VCaP (cell line): ENCODE measurements around the gene GDA.

Experiments
- H3K27ac ChIP-seq: fragments of 450-650 bp; 2 replicates; pipeline ENCODE4 v1.5.1; 2017
- TF ChIP-seq, protein P1 (sequence below): fragments of 450-650 bp; conservative IDR thresholded peaks from 2 replicates; pipeline ENCODE4 v1.5.1; 2017; ENCODE audit warnings: mild to moderate bottlenecking, moderate library complexity

GDA gene

GRCh38 chr9:72188232-72188631 lies 39.0 kb downstream of the GDA start:
- TF ChIP-seq, protein P1, sequence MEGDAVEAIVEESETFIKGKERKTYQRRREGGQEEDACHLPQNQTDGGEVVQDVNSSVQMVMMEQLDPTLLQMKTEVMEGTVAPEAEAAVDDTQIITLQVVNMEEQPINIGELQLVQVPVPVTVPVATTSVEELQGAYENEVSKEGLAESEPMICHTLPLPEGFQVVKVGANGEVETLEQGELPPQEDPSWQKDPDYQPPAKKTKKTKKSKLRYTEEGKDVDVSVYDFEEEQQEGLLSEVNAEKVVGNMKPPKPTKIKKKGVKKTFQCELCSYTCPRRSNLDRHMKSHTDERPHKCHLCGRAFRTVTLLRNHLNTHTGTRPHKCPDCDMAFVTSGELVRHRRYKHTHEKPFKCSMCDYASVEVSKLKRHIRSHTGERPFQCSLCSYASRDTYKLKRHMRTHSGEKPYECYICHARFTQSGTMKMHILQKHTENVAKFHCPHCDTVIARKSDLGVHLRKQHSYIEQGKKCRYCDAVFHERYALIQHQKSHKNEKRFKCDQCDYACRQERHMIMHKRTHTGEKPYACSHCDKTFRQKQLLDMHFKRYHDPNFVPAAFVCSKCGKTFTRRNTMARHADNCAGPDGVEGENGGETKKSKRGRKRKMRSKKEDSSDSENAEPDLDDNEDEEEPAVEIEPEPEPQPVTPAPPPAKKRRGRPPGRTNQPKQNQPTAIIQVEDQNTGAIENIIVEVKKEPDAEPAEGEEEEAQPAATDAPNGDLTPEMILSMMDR = no peak
- no peak overlapping the region for H3K27ac ChIP-seq

GRCh38 chr9:72193478-72193881 lies 44.2 kb downstream of the GDA start:
- TF ChIP-seq, protein P1 = no peak
- H3K27ac ChIP-seq = no peak overlapping the region

DNA sequence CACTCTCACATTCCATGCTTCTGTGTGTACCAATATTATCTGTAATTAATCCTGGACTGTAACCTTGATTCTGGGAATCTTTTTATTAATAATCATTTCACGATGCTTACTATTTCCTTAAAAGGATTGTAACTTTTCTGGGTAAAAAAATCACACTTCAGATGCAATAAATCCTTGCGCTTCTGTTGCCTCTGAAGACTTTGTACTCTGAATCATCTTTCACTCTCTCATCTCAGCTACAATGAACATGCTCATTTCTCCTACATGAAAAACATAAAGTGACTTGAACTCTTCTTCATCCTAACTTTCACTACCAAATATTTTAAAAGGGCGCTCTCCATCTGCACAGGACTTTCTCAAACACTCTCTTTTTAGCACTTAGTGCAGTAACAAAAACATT lies 50.0 kb downstream of the GDA start:
- TF ChIP-seq, protein P1 = no peak
- no peak overlapping the region for H3K27ac ChIP-seq

GRCh38 chr9:72200452-72200851 lies 51.2 kb downstream of the GDA start:
- 0 out of 2 replicates have a peak overlapping the region, but pooled peaks have one; percentile 20 for H3K27ac ChIP-seq
- TF ChIP-seq, protein P1 = no peak

GRCh38 chr9:72202009-72202408 lies 52.8 kb downstream of the GDA start:
- TF ChIP-seq, protein P1 = no peak
- H3K27ac ChIP-seq = no peak overlapping the region

DNA sequence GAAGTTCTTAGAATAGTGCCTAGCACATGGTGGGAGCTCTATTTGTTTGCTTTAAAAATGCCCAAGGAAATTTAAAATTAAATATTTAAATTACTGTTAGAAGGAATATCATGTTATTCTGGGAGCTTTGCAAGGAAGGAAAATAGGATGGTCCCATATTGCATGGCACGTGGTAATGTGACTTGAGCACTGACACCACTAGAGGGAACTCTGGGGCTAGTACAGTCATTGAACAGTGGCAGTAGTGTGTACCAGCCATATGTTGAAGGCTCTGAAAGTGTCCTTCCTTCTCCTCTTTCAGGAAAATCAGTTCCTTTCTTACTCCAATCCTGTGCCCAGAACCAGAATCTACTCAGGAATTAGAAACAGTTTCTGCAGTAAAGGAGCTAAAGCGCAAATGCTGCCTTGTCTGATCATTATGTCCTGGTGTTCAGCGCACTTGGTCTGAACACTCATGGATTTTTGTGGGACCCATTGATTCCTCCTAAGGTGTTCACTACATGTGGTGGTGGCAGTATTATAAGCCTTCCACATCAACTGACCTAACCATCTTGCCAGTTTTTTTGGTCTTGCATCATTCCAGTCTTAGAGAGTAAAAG lies 54.1 kb downstream of the GDA start:
- H3K27ac ChIP-seq = no peak overlapping the region
- TF ChIP-seq, protein P1 = peak; percentile 79

GRCh38 chr9:72204062-72204461 lies 54.8 kb downstream of the GDA start:
- TF ChIP-seq, protein P1 = no peak
- H3K27ac ChIP-seq = no peak overlapping the region
